Amniotic stem cell (primary cell): ENCODE measurements around the gene GPC5.
"Not testable (repeated sequence)": the region's sequence is repeated elsewhere in the genome, so short reads cannot be mapped to it uniquely, and the experiment has no call there.

Source experiments
- DNase-seq: peaks from one replicate; lab custom pipeline; 2025; lab: John Stamatoyannopoulos, UW

The GPC5 gene

GRCh38 chr13:92483894-92484293 is 1085.5 kb downstream of the GPC5 start:
- no peak for DNase-seq

DNA sequence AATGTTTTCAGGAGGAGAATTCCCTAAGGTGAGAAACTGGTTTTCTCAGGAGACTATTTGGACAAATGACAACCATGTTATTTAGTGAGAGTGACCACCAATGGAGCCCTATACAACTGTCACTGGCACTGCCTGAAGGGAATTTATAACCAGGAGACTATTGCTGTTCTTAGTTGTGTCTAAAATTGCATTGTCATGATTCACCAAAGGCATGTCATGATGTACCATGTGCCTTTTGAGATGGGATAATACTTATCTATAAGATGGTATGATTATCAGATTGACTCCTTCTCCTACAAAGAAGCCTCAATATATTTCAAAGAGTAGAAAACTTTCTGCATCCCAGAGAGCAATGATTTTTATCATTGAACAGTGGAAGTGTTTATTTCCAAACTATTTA is 1088.8 kb downstream of the GPC5 start:
- no peak for DNase-seq

GRCh38 chr13:92488249-92488852 is 1089.9 kb downstream of the GPC5 start:
- no peak for DNase-seq

GRCh38 chr13:92491839-92492238 is 1093.4 kb downstream of the GPC5 start:
- no peak for DNase-seq

DNA sequence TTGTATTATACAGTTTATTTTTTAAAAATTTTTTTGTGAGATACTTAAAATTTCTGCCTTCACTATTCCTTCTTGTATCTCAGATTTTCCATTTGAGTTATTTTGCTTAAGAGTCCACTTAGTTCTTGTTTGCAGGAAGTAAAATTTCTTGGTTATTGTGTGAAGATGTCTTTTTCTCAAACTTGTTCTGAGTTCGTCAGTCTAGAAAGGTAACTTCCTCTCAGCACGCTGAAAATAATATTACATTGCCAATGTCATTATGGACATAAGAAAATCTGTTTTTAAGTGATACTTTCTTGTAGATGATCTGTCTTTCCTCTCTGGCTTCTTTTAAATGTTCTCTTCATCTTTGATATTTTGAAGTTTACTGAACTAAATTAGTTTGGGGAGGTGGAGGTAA is 1096.5 kb downstream of the GPC5 start:
- no peak for DNase-seq

GRCh38 chr13:92500192-92500591 is 1101.8 kb downstream of the GPC5 start:
- DNase-seq, result no peak

DNA sequence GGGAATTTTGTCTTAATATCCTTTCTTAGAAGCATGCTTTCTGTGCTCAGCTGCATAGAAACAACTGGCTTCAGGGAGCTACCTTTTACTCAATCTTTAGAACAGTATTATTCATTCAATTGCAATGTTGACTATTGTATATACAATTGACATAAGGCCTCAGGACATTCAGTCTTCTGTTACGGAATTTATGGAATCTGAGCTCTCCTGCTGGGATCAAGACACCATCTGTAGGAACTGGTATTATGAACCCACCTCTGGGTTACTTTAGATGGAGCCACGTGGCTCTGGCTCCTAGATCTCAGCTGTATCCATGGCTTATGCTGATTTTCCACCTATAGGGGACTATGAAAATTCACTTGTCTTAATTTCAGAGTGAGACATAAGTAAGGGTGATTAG is 1112.0 kb downstream of the GPC5 start:
- DNase-seq, result no peak

GRCh38 chr13:92512852-92513251 is 1114.4 kb downstream of the GPC5 start:
- no peak for DNase-seq

DNA sequence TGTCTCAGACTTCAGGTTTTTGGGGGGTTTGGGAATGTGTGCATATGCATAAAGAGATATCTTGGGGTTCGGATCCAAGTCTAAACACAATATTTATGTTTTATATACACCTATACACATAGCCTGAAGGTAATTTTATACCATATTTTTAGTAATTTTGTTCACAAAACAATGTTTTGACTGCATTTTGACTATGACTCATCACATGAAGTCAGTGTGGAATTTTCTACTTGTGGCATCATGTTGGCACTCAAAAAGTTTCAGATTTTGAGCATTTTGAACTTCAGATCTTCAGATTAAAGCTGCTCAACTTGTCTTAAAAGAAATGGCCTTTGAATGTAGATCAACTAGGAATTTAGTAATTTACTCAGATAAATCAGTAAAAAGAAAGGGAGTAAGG is 1115.3 kb downstream of the GPC5 start:
- DNase-seq, result no peak

- no peak for DNase-seq
Measured at GRCh38 chr13:92514420-92515125, 1116.2 kb downstream of the GPC5 start.

DNA sequence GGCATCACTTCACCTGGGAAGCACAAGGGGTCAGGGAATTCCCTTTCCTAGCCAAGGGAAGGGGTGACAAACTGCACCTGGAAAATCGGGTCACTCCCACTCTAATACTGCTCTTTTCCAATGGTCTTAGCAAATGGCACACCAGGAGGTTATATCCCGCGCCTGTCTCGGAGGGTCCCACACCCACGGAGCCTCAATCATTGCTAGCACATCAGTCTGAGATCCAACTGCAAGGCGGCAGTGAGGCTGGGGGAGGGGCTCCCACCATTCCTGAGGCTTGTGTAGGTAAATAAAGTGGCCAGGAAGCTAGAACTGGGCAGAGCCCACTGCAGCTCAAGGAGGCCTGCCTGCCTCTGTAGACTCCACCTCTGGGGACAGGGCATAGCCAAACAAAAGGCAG is 1118.5 kb downstream of the GPC5 start:
- DNase-seq, result not testable (repeated sequence)

- DNase-seq, result not testable (repeated sequence)
Measured at GRCh38 chr13:92518622-92519021, 1120.2 kb downstream of the GPC5 start.

- no peak for DNase-seq
Measured at GRCh38 chr13:92530364-92530763, 1131.9 kb downstream of the GPC5 start.

DNA sequence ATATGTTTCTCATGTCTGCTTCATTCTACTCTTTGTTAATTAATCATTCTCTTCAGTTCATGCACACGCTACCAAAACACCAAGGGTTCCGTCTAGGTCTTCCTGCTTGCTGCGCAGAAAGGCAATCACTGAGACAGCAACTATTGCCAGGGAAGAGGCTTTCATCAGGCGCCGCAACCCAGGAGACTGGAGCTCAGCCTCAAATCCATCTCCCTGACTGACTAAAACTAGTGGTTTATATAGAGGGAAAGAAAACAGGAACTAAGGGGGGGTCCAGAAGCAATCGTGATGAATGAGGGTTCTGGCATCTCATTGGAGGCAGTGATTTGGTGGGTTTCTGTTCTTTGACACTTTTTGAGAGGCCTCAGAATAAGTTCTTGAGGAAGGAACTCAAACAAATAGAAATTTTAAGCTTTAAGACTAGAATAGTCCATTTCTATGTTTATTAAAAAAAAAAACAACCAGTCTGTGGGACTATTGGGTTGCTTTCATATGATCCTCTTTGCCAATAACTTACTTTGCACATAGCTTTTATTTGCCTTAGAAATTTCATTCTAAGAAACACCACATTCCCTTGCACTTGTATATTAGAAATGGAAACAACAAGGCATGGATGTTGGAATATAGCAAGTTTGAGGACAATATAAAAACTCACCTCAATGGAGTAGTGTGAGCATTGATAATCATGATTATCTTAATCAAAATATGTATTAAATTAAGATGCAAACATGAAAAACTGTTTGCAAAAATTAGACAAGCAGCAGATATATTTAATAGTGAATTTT is 1137.0 kb downstream of the GPC5 start:
- no peak for DNase-seq

GRCh38 chr13:92537471-92537870 is 1139.0 kb downstream of the GPC5 start:
- DNase-seq, result no peak

- no peak for DNase-seq
Measured at GRCh38 chr13:92538164-92538563, 1139.7 kb downstream of the GPC5 start.

GRCh38 chr13:92539148-92539547 is 1140.7 kb downstream of the GPC5 start:
- DNase-seq, result not testable (repeated sequence)

GRCh38 chr13:92547266-92547665 is 1148.8 kb downstream of the GPC5 start:
- DNase-seq, result no peak

DNA sequence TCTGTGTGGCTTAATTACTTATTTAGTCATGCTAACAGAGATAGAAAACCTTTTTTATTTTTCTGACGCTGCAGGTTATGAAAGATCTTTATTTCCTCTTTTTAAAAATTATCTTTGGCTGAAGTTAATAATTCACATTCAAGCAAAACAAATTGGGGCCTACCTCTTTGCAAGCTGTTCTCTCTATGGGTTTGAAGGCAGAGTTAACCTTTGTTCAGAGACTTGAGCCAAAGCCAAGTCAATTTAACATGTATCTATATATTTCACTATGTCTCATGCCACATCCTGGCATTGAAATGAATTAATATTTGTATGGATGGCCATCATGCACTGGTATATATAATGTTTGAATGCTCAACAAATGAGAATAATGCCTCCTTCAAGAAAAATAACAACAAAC is 1150.9 kb downstream of the GPC5 start:
- no peak for DNase-seq

- no peak for DNase-seq
Measured at GRCh38 chr13:92553470-92554114, 1155.2 kb downstream of the GPC5 start.

- DNase-seq, result no peak
Measured at GRCh38 chr13:92560883-92561282, 1162.5 kb downstream of the GPC5 start.

GRCh38 chr13:92564942-92565341 is 1166.5 kb downstream of the GPC5 start:
- DNase-seq, result no peak

- no peak for DNase-seq
Measured at GRCh38 chr13:92566767-92567166, 1168.3 kb downstream of the GPC5 start.
